NOMO-1 treated with dmso at 0.1 percent for 144 hours (cell line): ENCODE data around the gene GABARAP.

Experiments used
- DNase-seq: peaks from one replicate; lab custom pipeline; 2025; ENCODE audit not compliant: unreplicated experiment; lab: John Stamatoyannopoulos, UW

Gene GABARAP

GRCh38 chr17:7241783-7242716 lies at the start of gene GABARAP:
GABARAP (minus strand) TSS chr17:7242449; CDS start chr17:7242330, 119 bp downstream.
- peak; percentile 47 for DNase-seq

- DNase-seq, result no peak
Measured at GRCh38 chr17:7290685-7291084, 48.4 kb upstream of the GABARAP start.

GRCh38 chr17:7290166-7290565 lies 47.9 kb upstream of the GABARAP start:
- DNase-seq, result no peak

GRCh38 chr17:7289256-7290032 lies 47.2 kb upstream of the GABARAP start:
- no peak for DNase-seq

- no peak for DNase-seq
Measured at GRCh38 chr17:7285679-7286078, 43.4 kb upstream of the GABARAP start.

- no peak for DNase-seq
Measured at GRCh38 chr17:7284911-7285310, 42.7 kb upstream of the GABARAP start.

GRCh38 chr17:7283471-7284216 lies 41.4 kb upstream of the GABARAP start:
- DNase-seq, result no peak

- no peak for DNase-seq
Measured at GRCh38 chr17:7282752-7283321, 40.6 kb upstream of the GABARAP start.

GRCh38 chr17:7281953-7282751 lies 39.9 kb upstream of the GABARAP start:
- DNase-seq, result no peak

- DNase-seq, result peak; percentile 76
Measured at GRCh38 chr17:7281074-7281952, 39.1 kb upstream of the GABARAP start, which contains the start of gene SLC2A4. SLC2A4 (plus strand) TSS chr17:7281718; CDS start chr17:7281935, 217 bp downstream.

- DNase-seq, result peak; percentile 86
Measured at GRCh38 chr17:7280519-7281073, 38.3 kb upstream of the GABARAP start.

- no peak for DNase-seq
Measured at GRCh38 chr17:7279448-7279847, 37.2 kb upstream of the GABARAP start.

- no peak for DNase-seq
Measured at GRCh38 chr17:7266784-7267183, 24.5 kb upstream of the GABARAP start.

- no peak for DNase-seq
Measured at GRCh38 chr17:7263801-7264078, 21.5 kb upstream of the GABARAP start.

GRCh38 chr17:7262935-7263800 lies 20.9 kb upstream of the GABARAP start:
- no peak for DNase-seq

GRCh38 chr17:7262192-7262934 lies 20.1 kb upstream of the GABARAP start, which contains the start of gene CLDN7:
CLDN7 (minus strand) TSS chr17:7262478; CDS start chr17:7262043, 435 bp downstream.
- DNase-seq, result no peak
